Esophagus mucosa (tissue), 1 donor: Measurements from ENCODE around the gene GALNT14. TPM values are rescaled to one million over a fixed set of nuclear protein-coding genes. Genes with fewer than 3 reads are reported as not detected.

Source experiments
- ATAC-seq: fragments of 200-7000 bp; cut with Tn5 transposase; one replicate; pipeline ENCODE4 v1.9.1; 2020
- total RNA-seq: library from RNA; stranded (reverse); gene quantifications from one replicate; pipeline ENCODE4 v1.2.4, GENCODE V29; 2023
- donor health status: DM: yes; HTN: yes; CAD: no.

The GALNT14 gene
- total RNA-seq, 1 donor from 2014 or later = 26.7 TPM

- peak; percentile 38 for ATAC-seq
Measured at GRCh38 chr2:30968660-30969397, 169.4 kb downstream of the GALNT14 start.

- ATAC-seq = no peak
Measured at GRCh38 chr2:30966786-30967185, 171.5 kb downstream of the GALNT14 start.

- no peak for ATAC-seq
Measured at GRCh38 chr2:30965022-30965531, 173.2 kb downstream of the GALNT14 start.

GRCh38 chr2:30964334-30965005 lies 173.8 kb downstream of the GALNT14 start:
- ATAC-seq = no peak

GRCh38 chr2:30963184-30963583 lies 175.1 kb downstream of the GALNT14 start:
- ATAC-seq = no peak

- ATAC-seq = no peak
Measured at GRCh38 chr2:30960213-30960612, 178.0 kb downstream of the GALNT14 start.

GRCh38 chr2:30959653-30960052 lies 178.6 kb downstream of the GALNT14 start:
- no peak for ATAC-seq

GRCh38 chr2:30958918-30959265 lies 179.3 kb downstream of the GALNT14 start:
- no peak for ATAC-seq

- no peak for ATAC-seq
Measured at GRCh38 chr2:30958193-30958917, 179.9 kb downstream of the GALNT14 start.

GRCh38 chr2:30957591-30957990 lies 180.6 kb downstream of the GALNT14 start:
- ATAC-seq = no peak

- ATAC-seq = no peak
Measured at GRCh38 chr2:30956995-30957394, 181.2 kb downstream of the GALNT14 start.

- peak; percentile 80 for ATAC-seq
Measured at GRCh38 chr2:30955516-30956132, 182.6 kb downstream of the GALNT14 start.

GRCh38 chr2:30950339-30950738 lies 187.9 kb downstream of the GALNT14 start:
- no peak for ATAC-seq

- ATAC-seq = no peak
Measured at GRCh38 chr2:30949435-30949834, 188.8 kb downstream of the GALNT14 start.

GRCh38 chr2:30948857-30949256 lies 189.4 kb downstream of the GALNT14 start:
- no peak for ATAC-seq

GRCh38 chr2:30948130-30948529 lies 190.1 kb downstream of the GALNT14 start:
- ATAC-seq = no peak

- ATAC-seq = no peak
Measured at GRCh38 chr2:30947686-30948085, 190.6 kb downstream of the GALNT14 start.

GRCh38 chr2:30942419-30942818 lies 195.8 kb downstream of the GALNT14 start:
- no peak for ATAC-seq

- no peak for ATAC-seq
Measured at GRCh38 chr2:30940839-30941238, 197.4 kb downstream of the GALNT14 start.

GRCh38 chr2:30939364-30939763 lies 198.9 kb downstream of the GALNT14 start:
- ATAC-seq = no peak

GRCh38 chr2:30938196-30938595 lies 200.0 kb downstream of the GALNT14 start:
- no peak for ATAC-seq

- ATAC-seq = no peak
Measured at GRCh38 chr2:30936977-30937376, 201.3 kb downstream of the GALNT14 start.

- no peak for ATAC-seq
Measured at GRCh38 chr2:30935795-30936194, 202.4 kb downstream of the GALNT14 start.
